Measurements from ENCODE around the gene PARD6G.

Gene PARD6G

DNA sequence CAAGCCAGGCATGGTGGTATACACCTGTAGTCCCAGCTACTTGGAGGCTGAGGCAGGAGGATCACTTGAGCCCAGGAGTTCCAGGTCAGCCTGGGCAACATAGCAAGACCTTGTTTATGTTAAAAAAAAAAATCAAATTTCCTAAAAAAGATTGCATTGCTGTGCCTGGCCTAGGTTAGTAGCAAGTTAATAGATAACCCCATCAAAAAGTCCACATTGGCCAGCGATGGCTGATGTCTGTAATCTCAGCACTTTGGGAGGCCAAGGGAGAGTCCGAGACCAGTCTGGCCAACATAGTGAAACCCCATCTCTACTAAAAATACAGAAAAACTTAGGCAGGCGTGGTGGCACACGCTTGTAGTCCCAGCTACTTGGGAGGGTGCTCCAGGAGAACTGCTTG, 38.7 kb downstream of the PARD6G start:
- H3K4me1 ChIP-seq (ENCODE audit: control extremely low read depth in 1 of 4, control insufficient read depth in 4 of 4, insufficient read depth in 4 of 4, low read length in 3 of 4), result no peaks in the 10 kb centered on the region
- no peaks in the 10 kb centered on the region for H3K9me3 ChIP-seq (ENCODE audit: control extremely low read depth in 1 of 5, control insufficient read depth in 4 of 5, insufficient read depth in 2 of 5, low read depth in 1 of 5, low read length in 4 of 5)
- no peak overlapping the region for H3K27ac ChIP-seq (ENCODE audit: insufficient read depth in 1 of 2, low read depth in 1 of 2, low read length in 2 of 2, poor library complexity in 1 of 2, severe bottlenecking in 2 of 2)
- ChIA-PET CTCF (no interaction called here), POLR2A (no interaction called here)
- H3K36me3 ChIP-seq (ENCODE audit: control insufficient read depth in 4 of 4, insufficient read depth in 4 of 4, low read length in 3 of 4), result no peaks in the 10 kb centered on the region
- no peak for DNase-seq
- peaks cover 0 to 12% (median 3%) of the 10 kb centered on the region in 5 experiments for H3K27me3 ChIP-seq (replicated peaks in 2 of 5; ENCODE audit: control insufficient read depth in 4 of 5, insufficient read depth in 5 of 5, low read length in 4 of 5)
- no peak overlapping the region for H3K4me3 ChIP-seq (ENCODE audit: control insufficient read depth in 1 of 7, extremely low read depth in 1 of 7, insufficient read depth in 4 of 7, low read depth in 2 of 7, low read length in 6 of 7)
- no CpG with 5 or more reads among the region's 4 CpGs for WGBS (ENCODE audit: insufficient coverage)

DNA sequence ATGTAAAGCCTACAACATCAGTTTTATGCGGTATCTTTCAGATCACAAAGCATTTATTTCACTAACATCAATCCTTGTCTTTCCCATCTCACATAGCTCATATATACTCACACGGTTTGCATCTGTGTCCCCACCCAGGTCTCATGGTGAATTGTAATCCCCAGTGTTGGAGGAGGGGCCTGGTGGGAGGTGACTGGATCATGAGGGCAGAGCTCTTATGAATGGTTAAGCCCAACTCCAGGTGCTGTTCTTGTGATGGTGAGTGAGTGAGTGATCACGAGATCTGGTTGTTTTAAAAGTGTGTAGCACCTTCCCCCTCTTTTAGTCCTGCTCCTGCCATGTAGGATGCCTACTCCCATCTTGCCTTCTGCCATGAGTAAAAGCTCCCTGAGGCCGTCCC, 42.0 kb downstream of the PARD6G start:
- Histone ChIP-seq H3K27me3 (replicated peaks in 2 of 5; ENCODE audit: control insufficient read depth in 4 of 5, insufficient read depth in 5 of 5, low read length in 4 of 5) (peaks cover 0 to 12% (median 3%) of the 10 kb centered on the region in 5 experiments), H3K36me3 (ENCODE audit: control insufficient read depth in 4 of 4, insufficient read depth in 4 of 4, low read length in 3 of 4) (no peaks in the 10 kb centered on the region), H3K4me3 (ENCODE audit: control insufficient read depth in 1 of 7, extremely low read depth in 1 of 7, insufficient read depth in 4 of 7, low read depth in 2 of 7, low read length in 6 of 7) (no peak overlapping the region), H3K4me1 (ENCODE audit: control extremely low read depth in 1 of 4, control insufficient read depth in 4 of 4, insufficient read depth in 4 of 4, low read length in 3 of 4) (no peaks in the 10 kb centered on the region), H3K27ac (ENCODE audit: insufficient read depth in 1 of 2, low read depth in 1 of 2, low read length in 2 of 2, poor library complexity in 1 of 2, severe bottlenecking in 2 of 2) (no peak overlapping the region), H3K9me3 (ENCODE audit: control extremely low read depth in 1 of 5, control insufficient read depth in 4 of 5, insufficient read depth in 2 of 5, low read depth in 1 of 5, low read length in 4 of 5) (no peaks in the 10 kb centered on the region)
- no peak for DNase-seq
- ChIA-PET POLR2A (no interaction called here), CTCF (no interaction called here)
- 100% methylated on average over 1 of the region's 4 CpGs for WGBS (ENCODE audit: insufficient coverage)

DNA sequence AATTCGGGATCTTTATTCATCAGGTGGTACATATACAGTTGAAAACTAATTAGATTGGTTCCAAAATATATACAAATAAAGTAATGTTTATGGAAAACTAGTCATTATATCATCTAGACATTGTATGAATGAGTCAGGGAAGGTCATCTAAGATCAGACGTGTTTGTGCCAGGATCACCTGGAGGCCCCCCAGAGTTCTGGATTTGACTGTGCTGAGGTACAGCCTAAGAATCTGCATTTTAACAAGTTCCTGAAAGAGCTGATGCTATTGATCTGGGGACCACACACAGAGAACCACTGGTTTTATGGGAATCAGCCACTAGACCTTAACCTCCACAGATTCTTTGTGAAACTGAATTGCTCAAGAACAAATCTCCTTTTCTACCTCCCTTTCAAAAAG, 43.2 kb downstream of the PARD6G start:
- Histone ChIP-seq H3K27ac (ENCODE audit: insufficient read depth in 1 of 2, low read depth in 1 of 2, low read length in 2 of 2, poor library complexity in 1 of 2, severe bottlenecking in 2 of 2) (no peak overlapping the region), H3K9me3 (ENCODE audit: control extremely low read depth in 1 of 5, control insufficient read depth in 4 of 5, insufficient read depth in 2 of 5, low read depth in 1 of 5, low read length in 4 of 5) (no peaks in the 10 kb centered on the region), H3K4me1 (ENCODE audit: control extremely low read depth in 1 of 4, control insufficient read depth in 4 of 4, insufficient read depth in 4 of 4, low read length in 3 of 4) (no peaks in the 10 kb centered on the region), H3K4me3 (ENCODE audit: control insufficient read depth in 1 of 7, extremely low read depth in 1 of 7, insufficient read depth in 4 of 7, low read depth in 2 of 7, low read length in 6 of 7) (no peak overlapping the region), H3K27me3 (replicated peaks in 2 of 5; ENCODE audit: control insufficient read depth in 4 of 5, insufficient read depth in 5 of 5, low read length in 4 of 5) (peaks cover 0 to 7% (median 0%) of the 10 kb centered on the region in 5 experiments), H3K36me3 (ENCODE audit: control insufficient read depth in 4 of 4, insufficient read depth in 4 of 4, low read length in 3 of 4) (no peaks in the 10 kb centered on the region)
- CTCF ChIA-PET, result interaction anchor here (1.0 kb wide), 1 partner anchor 21 kb away, joined by 4 read pairs; no protein-coding TSS in a partner anchor
- POLR2A ChIA-PET, result no interaction called here
- 100% methylated on average over 1 of the region's 2 CpGs for WGBS (ENCODE audit: insufficient coverage)
- DNase-seq, result no peak

DNA sequence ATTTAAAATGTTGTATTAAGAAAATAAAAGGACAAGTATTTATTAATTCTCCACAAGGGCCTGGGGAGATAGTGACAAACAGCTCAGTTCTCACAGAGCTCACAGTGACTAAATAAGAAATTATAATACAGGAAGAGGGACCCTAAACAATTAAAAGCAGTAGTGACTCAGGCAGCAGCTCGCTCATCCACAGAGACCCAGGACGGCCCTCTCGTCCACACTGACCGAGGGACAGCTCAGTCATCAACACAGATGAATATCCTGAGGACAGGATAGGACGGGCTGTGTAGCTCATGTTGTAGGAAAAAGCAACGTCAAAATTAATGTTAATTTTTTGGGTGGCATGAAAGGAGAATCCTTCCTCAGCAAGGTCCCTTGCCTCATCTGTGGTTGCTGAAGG, 44.1 kb downstream of the PARD6G start:
- ChIA-PET POLR2A (no interaction called here), CTCF (interaction anchor here (1.0 kb wide), 1 partner anchor 22 kb away, joined by 4 read pairs; no protein-coding TSS in a partner anchor)
- H3K27me3 ChIP-seq (replicated peaks in 2 of 5; ENCODE audit: control insufficient read depth in 4 of 5, insufficient read depth in 5 of 5, low read length in 4 of 5), result peaks cover 0 to 6% (median 0%) of the 10 kb centered on the region in 5 experiments
- no peaks in the 10 kb centered on the region for H3K9me3 ChIP-seq (ENCODE audit: control extremely low read depth in 1 of 5, control insufficient read depth in 4 of 5, insufficient read depth in 2 of 5, low read depth in 1 of 5, low read length in 4 of 5)
- H3K36me3 ChIP-seq (ENCODE audit: control insufficient read depth in 4 of 4, insufficient read depth in 4 of 4, low read length in 3 of 4), result no peaks in the 10 kb centered on the region
- H3K4me1 ChIP-seq (ENCODE audit: control extremely low read depth in 1 of 4, control insufficient read depth in 4 of 4, insufficient read depth in 4 of 4, low read length in 3 of 4), result no peaks in the 10 kb centered on the region
- WGBS (ENCODE audit: insufficient coverage), result 98% methylated on average over 6 of the region's 6 CpGs
- no peak overlapping the region for H3K27ac ChIP-seq (ENCODE audit: insufficient read depth in 1 of 2, low read depth in 1 of 2, low read length in 2 of 2, poor library complexity in 1 of 2, severe bottlenecking in 2 of 2)
- no peak overlapping the region for H3K4me3 ChIP-seq (ENCODE audit: control insufficient read depth in 1 of 7, extremely low read depth in 1 of 7, insufficient read depth in 4 of 7, low read depth in 2 of 7, low read length in 6 of 7)
- no peak for DNase-seq

DNA sequence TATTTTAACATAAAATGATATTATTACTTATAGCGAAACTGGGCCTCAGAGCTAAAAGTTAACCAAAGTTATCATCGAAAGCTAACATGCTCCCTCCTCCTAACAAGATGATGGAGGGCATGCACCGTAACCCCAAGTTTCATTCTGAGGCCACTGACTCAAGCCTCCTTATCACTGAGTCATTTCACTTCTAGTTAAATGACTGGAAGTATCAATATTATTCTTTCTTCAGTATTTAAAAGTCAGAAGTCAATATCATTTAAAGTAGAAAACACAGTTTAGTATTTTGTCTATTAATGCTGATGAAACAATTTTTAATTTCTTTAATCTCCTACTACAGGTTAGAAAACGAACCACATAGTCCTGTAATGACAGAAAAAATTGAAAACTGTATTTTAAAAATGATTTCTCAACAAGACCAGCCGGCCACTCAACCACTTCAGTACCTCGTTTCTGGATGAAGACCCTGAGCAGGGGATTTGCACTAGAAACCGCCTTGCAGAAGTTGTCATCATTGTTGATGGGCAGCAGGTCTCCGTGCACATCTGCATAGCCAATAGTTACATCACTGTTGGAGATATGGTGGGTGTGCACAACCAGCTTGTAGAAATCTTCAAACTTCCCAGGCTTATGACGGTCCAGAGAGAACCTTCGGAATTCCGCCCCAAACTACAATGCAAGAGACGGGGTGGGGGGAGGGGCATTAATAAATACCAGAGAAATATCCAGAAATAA, 44.9 kb downstream of the PARD6G start:
- Histone ChIP-seq H3K4me1 (ENCODE audit: control extremely low read depth in 1 of 4, control insufficient read depth in 4 of 4, insufficient read depth in 4 of 4, low read length in 3 of 4) (no peaks in the 10 kb centered on the region), H3K9me3 (ENCODE audit: control extremely low read depth in 1 of 5, control insufficient read depth in 4 of 5, insufficient read depth in 2 of 5, low read depth in 1 of 5, low read length in 4 of 5) (no peaks in the 10 kb centered on the region), H3K27ac (ENCODE audit: insufficient read depth in 1 of 2, low read depth in 1 of 2, low read length in 2 of 2, poor library complexity in 1 of 2, severe bottlenecking in 2 of 2) (no peak overlapping the region), H3K36me3 (ENCODE audit: control insufficient read depth in 4 of 4, insufficient read depth in 4 of 4, low read length in 3 of 4) (no peaks in the 10 kb centered on the region), H3K27me3 (replicated peaks in 2 of 5; ENCODE audit: control insufficient read depth in 4 of 5, insufficient read depth in 5 of 5, low read length in 4 of 5) (peaks cover 0 to 11% (median 0%) of the 10 kb centered on the region in 5 experiments), H3K4me3 (ENCODE audit: control insufficient read depth in 1 of 7, extremely low read depth in 1 of 7, insufficient read depth in 4 of 7, low read depth in 2 of 7, low read length in 6 of 7) (no peak overlapping the region)
- 93% methylated on average over 4 of the region's 12 CpGs for WGBS (ENCODE audit: insufficient coverage)
- DNase-seq, result no peak
- ChIA-PET POLR2A (no interaction called here), CTCF (interaction anchor here (1.0 to 1.4 kb wide), 3 partner anchors 13 to 30 kb away, joined by 3 to 4 read pairs (median 3); no protein-coding TSS in a partner anchor)

DNA sequence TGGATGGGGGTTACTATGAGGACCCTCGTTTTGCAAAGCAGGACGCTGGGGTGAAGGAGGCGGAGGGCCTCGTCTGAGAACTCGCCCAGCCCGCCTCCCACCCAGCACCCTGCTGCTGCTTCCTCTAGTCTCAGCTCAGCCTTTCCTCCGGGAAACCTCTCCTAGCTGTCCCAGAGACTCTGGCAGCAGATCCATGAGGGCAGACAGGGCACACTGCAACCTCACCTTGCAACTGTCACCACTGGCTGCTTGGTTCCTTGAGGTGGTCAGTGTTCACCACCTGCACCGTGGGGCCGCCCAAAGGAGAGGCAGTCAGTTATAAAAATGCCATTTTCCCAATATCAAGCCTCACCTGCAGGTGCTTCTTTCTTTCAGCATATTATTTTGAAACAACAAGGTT, 45.6 kb downstream of the PARD6G start:
- Histone ChIP-seq H3K4me3 (ENCODE audit: control insufficient read depth in 1 of 7, extremely low read depth in 1 of 7, insufficient read depth in 4 of 7, low read depth in 2 of 7, low read length in 6 of 7) (no peak overlapping the region), H3K36me3 (ENCODE audit: control insufficient read depth in 4 of 4, insufficient read depth in 4 of 4, low read length in 3 of 4) (no peaks in the 10 kb centered on the region), H3K27me3 (replicated peaks in 2 of 5; ENCODE audit: control insufficient read depth in 4 of 5, insufficient read depth in 5 of 5, low read length in 4 of 5) (peaks cover 0 to 13% (median 0%) of the 10 kb centered on the region in 5 experiments), H3K9me3 (ENCODE audit: control extremely low read depth in 1 of 5, control insufficient read depth in 4 of 5, insufficient read depth in 2 of 5, low read depth in 1 of 5, low read length in 4 of 5) (no peaks in the 10 kb centered on the region), H3K4me1 (ENCODE audit: control extremely low read depth in 1 of 4, control insufficient read depth in 4 of 4, insufficient read depth in 4 of 4, low read length in 3 of 4) (no peaks in the 10 kb centered on the region), H3K27ac (ENCODE audit: insufficient read depth in 1 of 2, low read depth in 1 of 2, low read length in 2 of 2, poor library complexity in 1 of 2, severe bottlenecking in 2 of 2) (no peak overlapping the region)
- ChIA-PET POLR2A (no interaction called here), CTCF (interaction anchor here (1.1 to 1.4 kb wide), 2 partner anchors 12 to 20 kb away, joined by 3 to 4 read pairs; no protein-coding TSS in a partner anchor)
- DNase-seq, result no peak
- WGBS (ENCODE audit: insufficient coverage), result 91% methylated on average over 9 of the region's 9 CpGs

DNA sequence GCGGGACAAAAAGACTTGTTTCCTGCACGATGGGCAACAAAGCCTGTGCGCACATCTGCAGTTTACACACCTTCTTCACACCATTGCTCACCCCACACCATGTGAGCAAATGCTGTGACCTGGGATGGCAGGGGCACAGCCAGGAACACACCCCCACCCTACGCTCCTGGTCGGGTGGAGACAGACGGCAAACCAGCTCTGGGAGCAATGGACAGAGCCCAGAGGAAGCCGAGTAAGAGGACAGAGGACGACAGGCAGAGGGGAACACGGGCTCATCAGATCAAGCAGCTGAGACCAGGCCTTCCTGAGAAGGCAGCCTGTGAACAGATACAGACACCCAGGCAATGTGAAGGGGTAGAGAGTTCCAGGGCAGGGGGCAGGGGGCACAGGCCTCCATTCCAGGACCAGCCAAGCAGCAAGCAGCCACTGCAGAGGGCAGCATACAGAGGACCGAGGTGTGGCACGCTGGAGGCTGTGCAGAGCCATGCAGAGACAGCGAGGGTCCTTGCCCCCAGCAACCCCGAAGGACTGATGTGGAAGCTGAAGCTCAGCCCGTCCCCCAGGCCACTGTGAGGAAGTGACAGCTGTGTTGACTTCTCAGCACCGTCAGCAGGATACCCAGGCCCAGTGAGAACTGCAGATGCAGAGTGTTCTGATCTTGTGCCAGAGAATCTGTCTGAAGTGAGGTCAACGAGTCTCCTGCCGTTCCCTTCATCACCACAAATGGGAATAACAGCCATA, 46.2 kb downstream of the PARD6G start:
- CTCF ChIA-PET, result interaction anchor here (0.9 to 1.4 kb wide), 3 partner anchors 9 to 19 kb away, joined by 3 to 4 read pairs (median 3); no protein-coding TSS in a partner anchor
- 93% methylated on average over 12 of the region's 17 CpGs for WGBS (ENCODE audit: insufficient coverage)
- no peak for DNase-seq
- H3K9me3 ChIP-seq (ENCODE audit: control extremely low read depth in 1 of 5, control insufficient read depth in 4 of 5, insufficient read depth in 2 of 5, low read depth in 1 of 5, low read length in 4 of 5), result no peaks in the 10 kb centered on the region
- peaks cover 0 to 10% (median 0%) of the 10 kb centered on the region in 5 experiments for H3K27me3 ChIP-seq (replicated peaks in 2 of 5; ENCODE audit: control insufficient read depth in 4 of 5, insufficient read depth in 5 of 5, low read length in 4 of 5)
- H3K36me3 ChIP-seq (ENCODE audit: control insufficient read depth in 4 of 4, insufficient read depth in 4 of 4, low read length in 3 of 4), result no peaks in the 10 kb centered on the region
- no peaks in the 10 kb centered on the region for H3K4me1 ChIP-seq (ENCODE audit: control extremely low read depth in 1 of 4, control insufficient read depth in 4 of 4, insufficient read depth in 4 of 4, low read length in 3 of 4)
- POLR2A ChIA-PET, result no interaction called here
- no peak overlapping the region for H3K27ac ChIP-seq (ENCODE audit: insufficient read depth in 1 of 2, low read depth in 1 of 2, low read length in 2 of 2, poor library complexity in 1 of 2, severe bottlenecking in 2 of 2)
- H3K4me3 ChIP-seq (ENCODE audit: control insufficient read depth in 1 of 7, extremely low read depth in 1 of 7, insufficient read depth in 4 of 7, low read depth in 2 of 7, low read length in 6 of 7), result no peak overlapping the region
